Spleen (tissue), 11 donors: Measurements from ENCODE around the gene ARNT2. TPM values are rescaled to one million over a fixed set of nuclear protein-coding genes. Genes with fewer than 3 reads are reported as not detected.

Experiments
- DNase-seq: peaks from one replicate; pipeline ENCODE4 v3.0.0-alpha.2; 2020
- H3K27ac ChIP-seq, 8 donors: fragments of 200-600 bp; sonication (generic) in 7 of 8; 1 replicate in 4 of 8; 2 replicates in 4 of 8; pipeline versions ENCODE4 v1.5.0 to v1.8.0; 2016 to 2021; ENCODE audit warnings: inconsistent platforms in 4 of 8, mild to moderate bottlenecking in 4 of 8, moderate library complexity in 1 of 8
- H3K27me3 ChIP-seq, 7 donors: fragments of 200-600 bp; sonication (generic) in 6 of 7; replicated peaks in 1 of 7; 1 replicate in 4 of 7; 2 replicates in 3 of 7; pipeline versions ENCODE4 v1.5.0 to v1.8.0; 2016 to 2021; ENCODE audit warnings: inconsistent platforms in 3 of 7, mild to moderate bottlenecking in 1 of 7
- H3K36me3 ChIP-seq, 6 donors: fragments of 200-600 bp; sonication (generic) in 5 of 6; 1 replicate in 4 of 6; 2 replicates in 2 of 6; pipeline versions ENCODE4 v1.5.0 to v1.8.0; 2016 to 2021; ENCODE audit warnings: inconsistent platforms in 2 of 6
- H3K4me1 ChIP-seq, 6 donors: fragments of 200-600 bp; sonication (generic) in 5 of 6; 1 replicate in 3 of 6; 2 replicates in 3 of 6; pipeline versions ENCODE4 v1.5.0 to v1.8.0; 2016 to 2021; ENCODE audit warnings: inconsistent platforms in 3 of 6
- H3K4me3 ChIP-seq, 8 donors: fragments of 200-600 bp; sonication (generic) in 7 of 8; 1 replicate in 4 of 8; 2 replicates in 4 of 8; pipeline versions ENCODE4 v1.5.0 to v1.8.0; 2016 to 2021; ENCODE audit warnings: inconsistent platforms in 4 of 8, mild to moderate bottlenecking in 4 of 8, moderate library complexity in 2 of 8
- H3K9me3 ChIP-seq, 8 donors: fragments of 200-600 bp; sonication (generic) in 7 of 8; 1 replicate in 4 of 8; 2 replicates in 4 of 8; pipeline versions ENCODE4 v1.5.0 to v1.8.0; 2016 to 2021; ENCODE audit warnings: inconsistent platforms in 4 of 8
- POLR2A ChIP-seq, 3 donors: fragments of 450-650 bp; IDR thresholded peaks; one replicate each; pipeline ENCODE4 v1.5.1; 2017; ENCODE audit warnings: antibody characterized with exemption in 3 of 3, mild to moderate bottlenecking in 1 of 3
- POLR2AphosphoS5 ChIP-seq, 3 donors: sonication (generic); formaldehyde crosslinking; IDR thresholded peaks; one replicate each; pipeline ENCODE4 v1.5.1; 2017; ENCODE audit warnings: antibody characterized with exemption in 3 of 3
- WGBS, 5 donors: extraction: QIAGEN DNeasy Blood & Tissue Kit in 3 of 5; methylation state at CpG; one replicate each; pipeline versions ENCODE4 v1.1.5 to v1.1.7; 2013 to 2018; 5-methylcytosine and 5-hydroxymethylcytosine counted together
- intact Hi-C: fragments of 100-400 bp; cut with DNase I; formaldehyde crosslinking; loops from one replicate; pipeline ENCODE4 v1.15.0; 2023; ENCODE audit warnings: low total_unique reads
- polyA plus RNA-seq, 3 donors: library from polyadenylated mRNA; stranded (reverse); fragments of 200-250 nt; gene quantifications; one replicate each; pipeline ENCODE4 v1.2.1, GENCODE V29; 2013
- total RNA-seq, 7 donors: library from RNA; depleted of rRNA in 3 of 7; stranded (reverse); fragments of >200 nt in 3 of 7; fragmentation: NEBNext Ultra II Directional in 4 of 7; extraction: Animal tissue kit (Norgen Biotek cat#: 25700) in 4 of 7; gene quantifications; one replicate each; pipeline versions ENCODE4 v1.1.0 to v1.2.1, GENCODE V29; 2016 to 2021
- TF ChIP-seq, protein P1 (sequence below), 11 experiments: fragments of 200-600 bp in 7 of 11; fragments of 450-650 bp in 4 of 11; sonication (generic) in 4 of 11; IDR thresholded peaks in 8 of 11; conservative IDR thresholded peaks in 3 of 11; 1 replicate in 7 of 11; 2 replicates in 4 of 11; pipeline versions ENCODE4 v1.4.0 to v1.8.0; 2016 to 2021; ENCODE audit warnings: antibody characterized with exemption in 11 of 11, inconsistent platforms in 4 of 11, mild to moderate bottlenecking in 1 of 11
- donor health status: healthy with polysubstance abuse.
- donor health status: DM: no; HTN: no; CAD: no; lungs with moderate emphysema.
- donor health status: DM: no; HTN: no; CAD: no.
- donor health status: Bipolar disorder and iron deficiency.
- donor health status: healthy.
- donor health status: DM: no; HTN: no; CAD: no.
- donor health status: DM: yes; HTN: yes; CAD: no.

Gene ARNT2
- total and polyA plus RNA-seq, 10 donors, result 1.9 to 12.3 (median 9.1) TPM

DNA sequence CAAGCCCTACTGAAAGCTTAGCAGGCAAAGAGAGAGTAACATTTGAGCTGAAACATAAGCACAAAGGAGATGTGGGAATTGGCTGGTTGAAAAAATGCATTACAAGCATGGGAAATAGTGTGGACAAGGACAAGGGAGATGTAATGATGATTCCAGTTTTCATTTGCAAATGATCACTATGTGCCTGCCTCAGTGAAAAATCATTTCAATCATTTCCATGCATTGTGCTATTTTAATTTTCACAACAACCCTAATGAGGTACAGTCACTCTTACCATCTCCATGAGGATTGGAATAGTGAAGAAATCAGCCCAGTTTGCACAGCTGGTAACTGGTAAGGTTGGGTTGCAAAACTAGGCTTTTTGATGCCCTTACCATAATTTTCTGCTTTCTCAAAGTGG lies 123.2 kb downstream of the ARNT2 start:
- Histone ChIP-seq H3K27ac (no peak overlapping the region), H3K9me3 (no peaks in the 10 kb centered on the region), H3K4me3 (no peak overlapping the region), H3K4me1 (peaks cover 0 to 12% (median 3%) of the 10 kb centered on the region in 6 donors), H3K36me3 (no peaks in the 10 kb centered on the region), H3K27me3 (peaks cover 0 to 9% (median 0%) of the 10 kb centered on the region in 7 donors)
- TF ChIP-seq, protein P1, sequence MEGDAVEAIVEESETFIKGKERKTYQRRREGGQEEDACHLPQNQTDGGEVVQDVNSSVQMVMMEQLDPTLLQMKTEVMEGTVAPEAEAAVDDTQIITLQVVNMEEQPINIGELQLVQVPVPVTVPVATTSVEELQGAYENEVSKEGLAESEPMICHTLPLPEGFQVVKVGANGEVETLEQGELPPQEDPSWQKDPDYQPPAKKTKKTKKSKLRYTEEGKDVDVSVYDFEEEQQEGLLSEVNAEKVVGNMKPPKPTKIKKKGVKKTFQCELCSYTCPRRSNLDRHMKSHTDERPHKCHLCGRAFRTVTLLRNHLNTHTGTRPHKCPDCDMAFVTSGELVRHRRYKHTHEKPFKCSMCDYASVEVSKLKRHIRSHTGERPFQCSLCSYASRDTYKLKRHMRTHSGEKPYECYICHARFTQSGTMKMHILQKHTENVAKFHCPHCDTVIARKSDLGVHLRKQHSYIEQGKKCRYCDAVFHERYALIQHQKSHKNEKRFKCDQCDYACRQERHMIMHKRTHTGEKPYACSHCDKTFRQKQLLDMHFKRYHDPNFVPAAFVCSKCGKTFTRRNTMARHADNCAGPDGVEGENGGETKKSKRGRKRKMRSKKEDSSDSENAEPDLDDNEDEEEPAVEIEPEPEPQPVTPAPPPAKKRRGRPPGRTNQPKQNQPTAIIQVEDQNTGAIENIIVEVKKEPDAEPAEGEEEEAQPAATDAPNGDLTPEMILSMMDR (IDR thresholded peaks at IDR 0.05 in 8 of 11, conservative IDR thresholded peaks at IDR 0.05 in 3 of 11), result no peak
- TF ChIP-seq POLR2AphosphoS5 (IDR thresholded peaks at IDR 0.05) (no peak), POLR2A (IDR thresholded peaks at IDR 0.05) (no peak)
- DNase-seq, result no peak
- intact Hi-C loops, result no loop called here

DNA sequence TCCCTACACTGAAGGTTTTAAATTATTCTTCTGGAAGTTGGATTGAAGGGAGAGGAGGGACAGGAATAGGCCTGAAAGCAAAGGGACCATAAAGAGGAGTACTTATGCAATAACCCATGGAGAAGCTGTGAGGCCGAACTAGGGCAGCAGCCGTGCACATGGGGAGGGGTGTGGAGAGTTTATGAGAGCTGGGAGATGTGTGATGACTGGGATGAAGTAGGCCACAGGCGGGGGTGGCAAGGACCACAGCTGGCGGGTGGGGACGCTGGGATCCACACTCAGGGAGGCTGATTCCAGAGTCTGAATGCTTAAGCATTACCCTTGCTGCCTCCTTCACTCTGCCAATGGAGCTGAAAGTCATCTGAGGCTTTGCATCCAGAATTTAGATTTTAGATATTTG lies 123.8 kb downstream of the ARNT2 start:
- Histone ChIP-seq H3K27ac (no peak overlapping the region), H3K4me3 (no peak overlapping the region), H3K36me3 (no peaks in the 10 kb centered on the region), H3K9me3 (no peaks in the 10 kb centered on the region), H3K4me1 (peaks cover 0 to 12% (median 3%) of the 10 kb centered on the region in 6 donors), H3K27me3 (peaks cover 0 to 8% (median 0%) of the 10 kb centered on the region in 7 donors)
- WGBS, 5 donors, result 95 to 100% (median 98%) methylated on average over 5 of the region's 5 CpGs
- intact Hi-C loops, result no loop called here
- DNase-seq, result no peak
- TF ChIP-seq POLR2AphosphoS5 (IDR thresholded peaks at IDR 0.05) (no peak), POLR2A (IDR thresholded peaks at IDR 0.05) (no peak)
- TF ChIP-seq, protein P1 (IDR thresholded peaks at IDR 0.05 in 8 of 11, conservative IDR thresholded peaks at IDR 0.05 in 3 of 11), result no peak

DNA sequence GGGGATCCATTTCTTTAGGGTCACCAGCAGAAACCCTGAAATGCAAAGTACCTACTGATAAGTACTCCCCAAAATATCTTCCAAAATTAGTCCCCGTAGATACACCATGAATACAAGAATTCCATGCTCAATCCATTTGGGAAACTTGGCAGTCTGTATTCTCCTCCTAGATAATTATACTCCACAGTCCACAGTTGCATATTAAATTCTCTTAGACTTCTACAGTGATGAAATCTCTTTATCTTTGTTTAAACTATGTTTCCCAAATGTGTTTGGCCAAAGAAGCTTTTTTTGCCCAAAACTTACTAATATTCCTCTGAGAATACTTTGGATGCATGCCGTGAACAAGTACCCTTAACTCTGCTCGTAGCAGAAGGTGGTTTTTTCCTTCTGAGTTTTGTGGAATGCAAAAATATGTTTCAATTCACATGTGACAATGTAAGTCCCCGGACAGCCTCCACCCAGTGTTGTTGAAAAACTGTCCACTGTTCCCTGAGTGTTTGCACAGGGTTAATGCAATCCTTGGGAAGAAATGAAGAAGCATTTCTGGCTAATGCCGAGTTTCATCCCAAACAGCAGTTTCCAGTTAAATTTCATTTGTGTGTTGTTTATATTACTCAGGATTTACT lies 126.7 kb downstream of the ARNT2 start:
- Histone ChIP-seq H3K27ac (peak overlapping the region in 2 of 8 donors; percentile 36 to 40), H3K9me3 (peaks cover 0 to 12% (median 6%) of the 10 kb centered on the region in 8 donors), H3K36me3 (no peaks in the 10 kb centered on the region), H3K27me3 (peaks cover 0 to 8% (median 0%) of the 10 kb centered on the region in 7 donors), H3K4me1 (peaks cover 0 to 12% (median 3%) of the 10 kb centered on the region in 6 donors), H3K4me3 (no peak overlapping the region)
- 71 to 83% (median 78%) methylated on average over 5 of the region's 5 CpGs for WGBS, 5 donors
- TF ChIP-seq POLR2AphosphoS5 (IDR thresholded peaks at IDR 0.05) (no peak), POLR2A (IDR thresholded peaks at IDR 0.05) (no peak)
- TF ChIP-seq, protein P1 (IDR thresholded peaks at IDR 0.05 in 8 of 11, conservative IDR thresholded peaks at IDR 0.05 in 3 of 11), result no peak
- intact Hi-C loops, result no loop called here
- DNase-seq, result no peak

DNA sequence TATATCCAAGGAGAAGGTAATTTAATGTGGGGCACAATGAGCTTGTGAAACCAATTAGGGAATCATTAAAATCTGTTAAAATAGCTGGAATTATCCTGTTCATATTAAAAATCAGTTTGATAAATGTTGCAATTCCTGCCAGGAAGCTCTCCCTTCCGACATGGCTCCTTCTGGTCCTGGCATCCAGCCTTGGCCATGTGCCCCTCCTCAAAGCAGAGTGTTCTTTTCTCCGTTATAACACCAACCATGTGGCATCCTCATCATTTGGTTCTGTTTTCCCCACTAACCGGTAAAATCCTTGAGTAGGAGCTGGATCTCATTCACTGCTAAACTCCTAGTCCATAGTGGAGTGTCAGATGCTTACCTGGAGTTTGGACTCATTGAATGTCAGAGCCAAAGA lies 127.2 kb downstream of the ARNT2 start:
- Histone ChIP-seq H3K4me3 (no peak overlapping the region), H3K27me3 (peaks cover 0 to 8% (median 0%) of the 10 kb centered on the region in 7 donors), H3K27ac (peak overlapping the region in 5 of 8 donors; percentile 16 to 40 (median 30)), H3K9me3 (peaks cover 0 to 12% (median 6%) of the 10 kb centered on the region in 8 donors), H3K36me3 (no peaks in the 10 kb centered on the region), H3K4me1 (peaks cover 0 to 12% (median 3%) of the 10 kb centered on the region in 6 donors)
- no peak for TF ChIP-seq POLR2AphosphoS5 (IDR thresholded peaks at IDR 0.05)
- TF ChIP-seq, protein P1 (IDR thresholded peaks at IDR 0.05 in 8 of 11, conservative IDR thresholded peaks at IDR 0.05 in 3 of 11), result no peak
- TF ChIP-seq POLR2A (IDR thresholded peaks at IDR 0.05), result no peak
- WGBS, 5 donors, result 36 to 75% (median 63%) methylated on average over 3 of the region's 3 CpGs
- intact Hi-C loops, result no loop called here
- DNase-seq, result no peak
